Prostate gland (tissue), 2 donors: Measurements from ENCODE around the gene ZMYM2.

Experiments
- CTCF ChIP-seq, 4 experiments: fragments of 200-600 bp in 2 of 4; fragments of 450-650 bp in 2 of 4; sonication (generic) in 2 of 4; IDR thresholded peaks; 1 replicate in 3 of 4; 2 replicates in 1 of 4; pipeline ENCODE4 v1.5.1; 2016 to 2019; ENCODE audit warnings: antibody characterized with exemption in 4 of 4, mild to moderate bottlenecking in 2 of 4, moderate library complexity in 2 of 4
- POLR2A ChIP-seq: fragments of 450-650 bp; IDR thresholded peaks from one replicate; pipeline ENCODE4 v1.6.1; 2016; ENCODE audit warnings: antibody characterized with exemption, mild to moderate bottlenecking

GRCh38 chr13:20033486-20033885, 75.0 kb downstream of the ZMYM2 start:
- no peak for TF ChIP-seq CTCF (IDR thresholded peaks at IDR 0.05)
- no peak for TF ChIP-seq POLR2A
